Natural killer cell treated with Interleukin-12 subunit alpha and Interleukin-12 subunit beta and Interleukin-15 and Interleukin-18, amount 100 ng/mL, for 72 hours (primary cell): ENCODE measurements around the gene MBLAC1. TPM values are rescaled to one million over a fixed set of nuclear protein-coding genes. Genes with fewer than 3 reads are reported as not detected.

Experiments used
- ATAC-seq, 2 donors: fragments of 150-1000 bp; cut with Tn5 transposase in 1 of 2; sonication (Bioruptor Pico), chemical (Tn5 transposase) in 1 of 2; 2 replicates each; pipeline ENCODE4 v1.10.0; 2021
- DNase-seq: peaks from one replicate; pipeline ENCODE4 v3.0.0; 2022; ENCODE audit warnings: low spot score
- H3K27ac Mint-ChIP-seq, 2 donors: 1 replicate in 1 of 2; 2 replicates in 1 of 2; pipeline ENCODE4 v1.8.0; 2022; ENCODE audit warnings: mixed read lengths in 2 of 2, mild to moderate bottlenecking in 1 of 2, moderate library complexity in 1 of 2
- H3K27me3 Mint-ChIP-seq, 2 donors: 1 replicate in 1 of 2; 2 replicates in 1 of 2; pipeline ENCODE4 v1.8.0; 2022; ENCODE audit warnings: mixed read lengths in 2 of 2
- H3K36me3 Mint-ChIP-seq: one replicate; pipeline ENCODE4 v1.8.0; 2022; ENCODE audit warnings: mixed read lengths
- H3K4me1 Mint-ChIP-seq, 2 donors: 1 replicate in 1 of 2; 2 replicates in 1 of 2; pipeline ENCODE4 v1.8.0; 2022; ENCODE audit warnings: low read depth in 2 of 2, mixed read lengths in 2 of 2, mild to moderate bottlenecking in 1 of 2
- H3K4me3 Mint-ChIP-seq: one replicate; pipeline ENCODE4 v1.8.0; 2022; ENCODE audit warnings: mixed read lengths
- H3K9me3 Mint-ChIP-seq: 2 replicates; pipeline ENCODE4 v1.8.0; 2022; ENCODE audit warnings: mixed read lengths
- total RNA-seq, 2 donors: library from RNA; stranded (reverse); gene quantifications; one replicate each; pipeline ENCODE4 v1.2.3, GENCODE V29; 2022

MBLAC1 gene
- total RNA-seq, 2 donors from 2014 or later, result 3.4 to 6.5 TPM

- peak overlapping the region; percentile 80 for H3K4me3 Mint-ChIP-seq
- DNase-seq (peak; percentile 40), ATAC-seq (peak in 1 of 2 donors; percentile 4)
- H3K4me1 Mint-ChIP-seq, result peaks cover 8 to 12% of the 10 kb centered on the region in 2 donors
- peak overlapping the region; percentile 66 to 92 for H3K27ac Mint-ChIP-seq
- no peaks in the 10 kb centered on the region for H3K27me3 Mint-ChIP-seq
- peaks cover 2% of the 10 kb centered on the region for H3K36me3 Mint-ChIP-seq
- H3K9me3 Mint-ChIP-seq, result no peaks in the 10 kb centered on the region
Observed at GRCh38 chr7:100157334-100158228, 30.8 kb downstream of the MBLAC1 start.

GRCh38 chr7:100158229-100159098 lies 31.7 kb downstream of the MBLAC1 start, which contains the start of gene TRAPPC14:
TSS of gene TRAPPC14 (minus strand) at chr7:100158723. CDS start at chr7:100158499, 224 bp downstream.
- ATAC-seq, result peak; percentile 94 to 95
- Mint-ChIP-seq H3K27me3 (no peaks in the 10 kb centered on the region), H3K9me3 (no peaks in the 10 kb centered on the region), H3K36me3 (no peaks in the 10 kb centered on the region), H3K4me3 (peak within 1 kb of the TSS; percentile 80), H3K4me1 (peaks cover 6 to 11% of the 10 kb centered on the region in 2 donors), H3K27ac (peak within 1 kb of the TSS; percentile 71 to 92)
- peak; percentile 93 for DNase-seq

GRCh38 chr7:100159099-100159623 lies 32.4 kb downstream of the MBLAC1 start:
- DNase-seq (peak; percentile 34), ATAC-seq (no peak)
- Mint-ChIP-seq H3K36me3 (no peaks in the 10 kb centered on the region), H3K27ac (peak overlapping the region; percentile 71 to 79), H3K9me3 (no peaks in the 10 kb centered on the region), H3K4me1 (peaks cover 6 to 7% of the 10 kb centered on the region in 2 donors), H3K4me3 (peak overlapping the region; percentile 78), H3K27me3 (no peaks in the 10 kb centered on the region)

GRCh38 chr7:100160067-100160466 lies 33.3 kb downstream of the MBLAC1 start:
- Mint-ChIP-seq H3K9me3 (no peaks in the 10 kb centered on the region), H3K4me1 (peaks cover 6 to 7% of the 10 kb centered on the region in 2 donors), H3K27ac (no peak overlapping the region), H3K27me3 (no peaks in the 10 kb centered on the region), H3K36me3 (no peaks in the 10 kb centered on the region), H3K4me3 (peak overlapping the region; percentile 34)
- DNase-seq (no peak), ATAC-seq (no peak)

GRCh38 chr7:100163006-100163531 lies 36.3 kb downstream of the MBLAC1 start:
- Mint-ChIP-seq H3K4me3 (no peak overlapping the region), H3K4me1 (peaks cover 8 to 20% of the 10 kb centered on the region in 2 donors), H3K27me3 (peaks cover 23 to 29% of the 10 kb centered on the region in 2 donors), H3K27ac (no peak overlapping the region), H3K9me3 (no peaks in the 10 kb centered on the region), H3K36me3 (no peaks in the 10 kb centered on the region)
- no peak for ATAC-seq
- DNase-seq, result no peak

- no peak overlapping the region for H3K27ac Mint-ChIP-seq
- ATAC-seq, result no peak
- no peaks in the 10 kb centered on the region for H3K36me3 Mint-ChIP-seq
- no peaks in the 10 kb centered on the region for H3K9me3 Mint-ChIP-seq
- DNase-seq, result no peak
- H3K27me3 Mint-ChIP-seq, result peaks cover 30 to 37% of the 10 kb centered on the region in 2 donors
- no peak overlapping the region for H3K4me3 Mint-ChIP-seq
- peaks cover 16 to 28% of the 10 kb centered on the region in 2 donors for H3K4me1 Mint-ChIP-seq
Observed at GRCh38 chr7:100163871-100164270, 37.1 kb downstream of the MBLAC1 start.

- Mint-ChIP-seq H3K27me3 (peaks cover 38 to 49% of the 10 kb centered on the region in 2 donors), H3K36me3 (no peaks in the 10 kb centered on the region), H3K9me3 (no peaks in the 10 kb centered on the region), H3K4me3 (peak overlapping the region; percentile 10), H3K4me1 (peaks cover 24 to 36% of the 10 kb centered on the region in 2 donors), H3K27ac (peak overlapping the region; percentile 16 to 37)
- no peak for DNase-seq
- ATAC-seq, result peak in 1 of 2 donors; percentile 21
Observed at GRCh38 chr7:100166317-100166940, 39.7 kb downstream of the MBLAC1 start.

GRCh38 chr7:100166970-100167911 lies 40.5 kb downstream of the MBLAC1 start:
- peaks cover 38 to 49% of the 10 kb centered on the region in 2 donors for H3K27me3 Mint-ChIP-seq
- DNase-seq, result no peak
- no peaks in the 10 kb centered on the region for H3K9me3 Mint-ChIP-seq
- H3K36me3 Mint-ChIP-seq, result no peaks in the 10 kb centered on the region
- H3K4me1 Mint-ChIP-seq, result peaks cover 24 to 40% of the 10 kb centered on the region in 2 donors
- H3K27ac Mint-ChIP-seq, result peak overlapping the region; percentile 16 to 37
- H3K4me3 Mint-ChIP-seq, result peak overlapping the region; percentile 66
- no peak for ATAC-seq

GRCh38 chr7:100167912-100168323 lies 41.2 kb downstream of the MBLAC1 start:
- H3K36me3 Mint-ChIP-seq, result no peaks in the 10 kb centered on the region
- DNase-seq (no peak), ATAC-seq (no peak)
- peak overlapping the region; percentile 66 for H3K4me3 Mint-ChIP-seq
- peaks cover 24 to 40% of the 10 kb centered on the region in 2 donors for H3K4me1 Mint-ChIP-seq
- no peaks in the 10 kb centered on the region for H3K9me3 Mint-ChIP-seq
- H3K27me3 Mint-ChIP-seq, result peaks cover 38 to 49% of the 10 kb centered on the region in 2 donors
- H3K27ac Mint-ChIP-seq, result no peak overlapping the region

- peaks cover 24 to 40% of the 10 kb centered on the region in 2 donors for H3K4me1 Mint-ChIP-seq
- DNase-seq (no peak), ATAC-seq (no peak)
- no peaks in the 10 kb centered on the region for H3K36me3 Mint-ChIP-seq
- no peak overlapping the region for H3K4me3 Mint-ChIP-seq
- H3K9me3 Mint-ChIP-seq, result no peaks in the 10 kb centered on the region
- peaks cover 38 to 56% of the 10 kb centered on the region in 2 donors for H3K27me3 Mint-ChIP-seq
- H3K27ac Mint-ChIP-seq, result no peak overlapping the region
Observed at GRCh38 chr7:100169147-100169850, 42.5 kb downstream of the MBLAC1 start.

- no peak for DNase-seq
- H3K27me3 Mint-ChIP-seq, result peaks cover 38 to 55% of the 10 kb centered on the region in 2 donors
- peaks cover 24 to 43% of the 10 kb centered on the region in 2 donors for H3K4me1 Mint-ChIP-seq
- H3K4me3 Mint-ChIP-seq, result peak overlapping the region; percentile 71
- H3K9me3 Mint-ChIP-seq, result no peaks in the 10 kb centered on the region
- no peaks in the 10 kb centered on the region for H3K36me3 Mint-ChIP-seq
- peak overlapping the region in 1 of 2 donors; percentile 1 for H3K27ac Mint-ChIP-seq
- no peak for ATAC-seq
Observed at GRCh38 chr7:100170101-100170897, 43.5 kb downstream of the MBLAC1 start.
